Lower leg skin (tissue), 3 donors: ENCODE measurements around the gene KRTAP5-8.

Experiments
- CTCF ChIP-seq, 3 donors: fragments of 450-650 bp; IDR thresholded peaks; one replicate each; pipeline ENCODE4 v1.5.1; 2016; ENCODE audit warnings: antibody characterized with exemption in 3 of 3, mild to moderate bottlenecking in 3 of 3, moderate library complexity in 2 of 3
- POLR2A ChIP-seq, 2 donors: fragments of 450-650 bp; IDR thresholded peaks; one replicate each; pipeline ENCODE4 v1.6.1; 2016 to 2017; ENCODE audit warnings: antibody characterized with exemption in 2 of 2, mild to moderate bottlenecking in 1 of 2, moderate library complexity in 1 of 2

- TF ChIP-seq POLR2A (IDR thresholded peaks at IDR 0.05) (no peak), CTCF (IDR thresholded peaks at IDR 0.05) (no peak)
Observed at GRCh38 chr11:71505001-71505400, 32.8 kb upstream of the KRTAP5-8 start.
